IPS-18a (cell line): Measurements from ENCODE around the gene NRIP2.

Experiments
- H3K27ac ChIP-seq: one replicate; pipeline ENCODE4 v1.5.1; 2013; ENCODE audit warnings: low read length
- H3K27me3 ChIP-seq: one replicate; pipeline ENCODE4 v1.6.1; 2013; ENCODE audit warnings: mild to moderate bottlenecking, low read length; ENCODE audit not compliant: control insufficient read depth, insufficient read depth
- H3K36me3 ChIP-seq: one replicate; pipeline ENCODE4 v1.6.1; 2013; ENCODE audit warnings: low read depth, low read length; ENCODE audit not compliant: control insufficient read depth
- H3K4me1 ChIP-seq: one replicate; pipeline ENCODE4 v1.6.1; 2013; ENCODE audit warnings: low read depth, low read length; ENCODE audit not compliant: control insufficient read depth
- H3K4me3 ChIP-seq: one replicate; pipeline ENCODE4 v1.5.1; 2013; ENCODE audit warnings: low read length
- H3K9ac ChIP-seq: one replicate; pipeline ENCODE4 v1.6.1; 2013; ENCODE audit warnings: mild to moderate bottlenecking, low read length, moderate library complexity
- H3K9me3 ChIP-seq: one replicate; pipeline ENCODE4 v1.6.1; 2013; ENCODE audit warnings: low read depth, low read length; ENCODE audit not compliant: control insufficient read depth

Gene NRIP2

GRCh38 chr12:2785017-2785416 is 49.8 kb downstream of the NRIP2 start:
- Histone ChIP-seq H3K9ac (no peak overlapping the region), H3K9me3 (no peaks in the 10 kb centered on the region), H3K4me3 (no peak overlapping the region), H3K27ac (no peak overlapping the region), H3K4me1 (peaks cover 4% of the 10 kb centered on the region), H3K27me3 (peaks cover 25% of the 10 kb centered on the region), H3K36me3 (no peaks in the 10 kb centered on the region)

GRCh38 chr12:2783936-2784600 is 50.8 kb downstream of the NRIP2 start:
- Histone ChIP-seq H3K4me3 (no peak overlapping the region), H3K9me3 (no peaks in the 10 kb centered on the region), H3K27ac (no peak overlapping the region), H3K27me3 (peaks cover 25% of the 10 kb centered on the region), H3K36me3 (no peaks in the 10 kb centered on the region), H3K9ac (no peak overlapping the region), H3K4me1 (peaks cover 9% of the 10 kb centered on the region)

- Histone ChIP-seq H3K4me1 (peaks cover 8% of the 10 kb centered on the region), H3K27ac (no peak overlapping the region), H3K9ac (no peak overlapping the region), H3K9me3 (no peaks in the 10 kb centered on the region), H3K36me3 (no peaks in the 10 kb centered on the region), H3K27me3 (peaks cover 12% of the 10 kb centered on the region), H3K4me3 (no peak overlapping the region)
These were observed 55.6 kb downstream of the NRIP2 start for GRCh38 chr12:2779281-2779680.

- Histone ChIP-seq H3K9ac (no peak overlapping the region), H3K27me3 (no peaks in the 10 kb centered on the region), H3K4me3 (no peak overlapping the region), H3K27ac (no peak overlapping the region), H3K36me3 (no peaks in the 10 kb centered on the region), H3K4me1 (peaks cover 5% of the 10 kb centered on the region), H3K9me3 (no peaks in the 10 kb centered on the region)
These were observed 58.6 kb downstream of the NRIP2 start for GRCh38 chr12:2776129-2776806.

- H3K9ac ChIP-seq: no peak overlapping the region
- H3K27me3 ChIP-seq: no peaks in the 10 kb centered on the region
These were observed 59.4 kb downstream of the NRIP2 start for GRCh38 chr12:2775431-2775830.

More at GRCh38 chr12:2775431-2775830, 59.4 kb downstream of the NRIP2 start:
- Histone ChIP-seq H3K9me3 (no peaks in the 10 kb centered on the region), H3K36me3 (no peaks in the 10 kb centered on the region), H3K4me1 (peaks cover 5% of the 10 kb centered on the region), H3K27ac (no peak overlapping the region), H3K4me3 (no peak overlapping the region)
